TTC549 (cell line): ENCODE results near the gene DRAP1.

Experiments
- FAIRE-seq: peaks from 2 replicates; lab custom pipeline; 2012; peaks lifted over from hg19 to GRCh38; lab: Jason Lieb, UNC

The DRAP1 gene, protein sequence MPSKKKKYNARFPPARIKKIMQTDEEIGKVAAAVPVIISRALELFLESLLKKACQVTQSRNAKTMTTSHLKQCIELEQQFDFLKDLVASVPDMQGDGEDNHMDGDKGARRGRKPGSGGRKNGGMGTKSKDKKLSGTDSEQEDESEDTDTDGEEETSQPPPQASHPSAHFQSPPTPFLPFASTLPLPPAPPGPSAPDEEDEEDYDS

DNA sequence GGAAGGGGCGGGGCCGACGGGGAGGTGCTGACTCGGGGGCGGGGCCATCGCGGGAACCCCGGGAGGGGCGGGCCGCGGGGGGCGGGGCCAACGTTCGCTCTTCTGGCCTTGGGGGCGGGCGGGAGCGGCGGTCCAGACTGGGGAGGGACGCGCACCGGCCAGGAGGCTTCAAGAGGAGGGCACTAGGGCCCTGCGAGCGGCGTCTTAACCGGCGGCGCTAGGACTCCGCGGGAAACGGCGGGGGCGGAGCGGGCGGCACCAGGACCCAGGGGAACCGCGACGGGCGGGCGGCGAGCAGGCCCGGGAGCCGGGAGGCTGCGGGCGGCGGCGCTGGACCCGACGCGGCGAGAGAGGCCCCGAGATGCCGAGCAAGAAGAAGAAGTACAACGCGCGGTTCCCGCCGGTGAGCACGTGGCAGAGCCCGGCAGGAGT, at the start of gene DRAP1:
TSS of gene DRAP1 (plus strand) at position 286 of the 432 bp plus-strand sequence. CDS start at position 362, 76 bp downstream.
- no peak for FAIRE-seq

DNA sequence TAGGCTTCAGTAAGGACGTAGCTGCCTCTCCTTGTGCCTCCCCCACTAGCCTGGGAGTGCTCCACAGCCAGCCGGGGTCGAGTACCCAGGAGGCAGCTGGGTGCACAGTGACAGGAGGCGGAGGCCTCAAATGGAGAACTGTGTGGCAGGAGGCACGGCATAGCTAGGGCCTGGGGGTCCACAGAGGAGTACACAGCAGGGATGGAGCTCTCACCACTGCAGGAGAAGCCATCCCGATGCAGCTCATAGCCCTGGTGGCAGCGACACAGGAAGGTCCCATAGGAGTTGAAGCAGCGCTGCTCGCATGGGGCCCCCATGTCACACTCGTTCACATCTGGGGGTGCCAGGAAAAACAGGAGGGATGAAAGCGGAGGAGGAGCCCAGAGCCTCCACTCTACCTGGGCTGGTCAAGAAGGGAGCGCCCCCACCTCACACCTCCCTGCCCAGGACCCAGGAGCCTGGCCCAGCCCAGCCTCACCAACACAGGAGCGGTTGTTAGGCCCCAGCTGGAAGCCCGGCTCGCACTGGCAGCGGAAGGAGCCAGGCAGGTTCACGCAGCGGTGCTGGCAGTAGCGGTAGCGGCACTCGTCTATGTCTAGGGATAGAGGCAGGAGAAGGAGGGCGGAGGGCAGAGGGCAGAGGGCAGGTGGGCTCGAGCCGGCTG, 49.5 kb upstream of the DRAP1 start:
- FAIRE-seq, result no peak

DNA sequence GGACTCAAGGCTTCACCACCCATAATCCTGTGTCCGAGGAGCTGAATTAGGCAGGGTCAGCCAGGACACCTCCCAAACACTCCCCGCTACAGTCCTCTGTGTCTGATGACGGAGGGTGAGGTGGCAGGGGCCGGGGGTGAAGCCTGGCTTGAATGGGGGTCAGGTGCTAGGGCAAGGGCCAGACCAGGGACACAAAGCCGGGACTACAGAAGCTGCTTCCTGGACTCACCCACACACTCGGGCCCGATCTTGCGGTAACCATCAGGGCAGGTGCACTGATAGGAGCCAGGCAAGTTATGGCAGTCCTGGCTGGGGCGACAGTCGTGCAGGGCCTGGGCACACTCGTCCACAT, 48.9 kb upstream of the DRAP1 start:
- no peak for FAIRE-seq

DNA sequence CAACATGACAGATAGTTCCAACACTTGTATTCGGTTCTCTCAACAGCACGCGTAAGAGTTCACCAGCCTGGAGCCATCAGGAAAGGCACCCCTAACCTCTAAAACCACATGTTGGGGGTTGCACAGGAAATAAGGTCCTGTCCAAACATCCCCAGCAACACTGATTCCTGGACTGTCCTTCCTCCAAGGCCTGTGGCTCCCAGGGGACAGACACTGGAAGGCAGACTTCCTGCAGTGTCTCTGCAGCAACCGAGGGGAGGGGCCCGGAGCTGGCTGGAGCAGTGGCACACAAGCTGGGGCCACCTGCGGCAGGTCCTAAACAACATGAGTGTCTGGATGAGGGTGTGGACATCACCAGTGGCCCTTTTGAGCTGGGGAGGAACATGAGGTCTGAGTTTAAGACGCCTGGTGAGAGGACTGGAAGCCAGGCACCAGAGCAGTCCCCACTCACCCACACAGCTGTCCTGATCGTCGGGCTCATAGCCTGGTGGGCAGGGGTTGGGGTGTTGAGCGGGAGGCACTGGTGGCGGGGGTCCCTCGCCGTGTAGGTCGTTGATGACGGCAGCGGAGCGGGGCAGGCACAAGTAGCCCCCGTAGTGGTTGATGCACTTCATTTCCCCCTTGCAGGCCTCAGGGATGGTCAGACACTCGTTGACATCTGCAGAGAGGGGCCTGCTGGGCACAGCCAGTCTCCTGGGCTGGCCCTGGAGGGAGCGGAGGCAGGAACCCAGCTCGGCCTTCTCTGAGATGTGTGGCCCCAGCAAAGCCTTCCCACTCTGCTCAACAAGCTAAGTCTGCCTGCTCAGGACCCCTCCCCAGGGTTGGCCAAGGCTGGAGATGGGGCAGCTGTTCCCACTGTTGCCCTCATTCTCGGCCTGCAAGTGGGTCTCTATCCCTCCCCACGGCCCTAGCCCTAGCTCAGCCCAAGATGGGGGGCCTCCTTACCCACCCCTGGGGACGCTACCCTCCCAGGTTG, 48.2 kb upstream of the DRAP1 start:
- no peak for FAIRE-seq

DNA sequence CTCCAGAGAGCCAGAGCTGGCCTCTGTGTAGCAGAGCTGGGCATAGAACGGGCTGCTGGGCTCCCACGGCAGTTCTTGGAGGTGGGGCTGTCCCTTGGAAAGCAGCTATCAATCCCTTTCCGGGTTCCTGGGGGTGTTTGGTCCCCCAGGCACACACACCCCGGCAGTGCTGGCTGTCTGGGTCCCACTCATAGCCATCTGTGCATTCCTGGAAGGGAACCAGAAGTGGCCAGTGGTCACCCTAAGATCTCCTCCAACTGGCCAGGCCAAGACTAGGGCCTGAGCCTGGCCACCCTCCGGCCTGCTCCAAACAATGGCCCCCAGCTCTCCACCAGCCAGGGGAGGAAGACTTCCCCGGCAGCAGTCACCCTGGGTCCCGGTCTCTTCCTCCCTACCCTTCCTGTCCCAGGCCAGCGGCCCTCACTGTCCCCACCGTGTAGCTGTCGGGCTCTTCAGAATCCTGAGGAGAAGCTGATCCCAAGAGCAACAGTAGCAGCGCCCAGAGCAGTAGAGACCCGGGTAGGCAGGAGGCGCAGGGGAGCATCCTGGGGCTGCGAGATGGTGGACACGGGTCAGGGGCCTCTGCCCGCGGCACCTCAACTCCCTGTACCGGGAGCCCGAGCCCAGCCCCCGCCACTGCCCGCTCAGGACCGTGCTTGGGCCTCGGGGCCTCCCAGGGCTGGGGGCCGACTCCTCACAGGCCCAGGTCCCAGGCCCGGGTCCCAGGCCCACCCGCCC, 47.2 kb upstream of the DRAP1 start:
- FAIRE-seq, result no peak

DNA sequence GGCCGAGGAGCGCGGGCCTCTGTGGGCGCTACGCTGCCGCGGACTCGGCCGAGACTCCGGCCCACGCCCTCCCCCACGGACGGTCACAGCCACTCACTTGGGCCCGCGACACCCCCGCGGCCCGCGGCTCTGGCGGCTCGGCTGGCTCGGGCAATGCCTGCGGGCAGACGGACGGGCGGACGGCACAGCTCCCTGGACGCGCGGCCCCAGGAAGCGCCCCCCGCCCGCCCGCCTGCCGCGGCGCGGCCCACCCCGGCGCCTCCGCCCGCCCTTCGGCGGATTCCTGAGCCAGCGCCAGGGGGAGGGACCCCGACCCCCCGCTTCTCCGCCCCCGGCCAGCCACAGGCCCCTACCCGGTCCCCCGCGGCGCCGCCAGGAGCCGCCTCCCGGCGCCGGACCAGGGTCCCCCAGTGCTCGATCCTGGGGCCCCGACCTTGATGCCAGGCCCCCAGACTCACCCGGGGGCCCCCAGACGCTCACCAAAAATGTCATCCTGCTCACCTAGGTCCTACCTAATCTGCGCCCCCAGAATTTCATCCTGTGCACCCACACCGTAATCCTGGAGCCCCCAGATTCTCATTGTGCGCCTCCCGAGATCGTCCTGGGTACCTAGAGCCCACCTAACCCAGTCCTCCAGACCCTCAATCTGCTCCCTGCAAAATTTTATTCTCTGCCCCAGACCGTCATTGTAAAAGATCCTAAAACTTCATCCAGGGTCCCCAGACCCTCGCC, 46.5 kb upstream of the DRAP1 start, which contains the start of gene EFEMP2:
TSS of gene EFEMP2 (minus strand) at position 215 of the 732 bp plus-strand sequence. CDS start 446 bp downstream, outside the sequence.
- no peak for FAIRE-seq

DNA sequence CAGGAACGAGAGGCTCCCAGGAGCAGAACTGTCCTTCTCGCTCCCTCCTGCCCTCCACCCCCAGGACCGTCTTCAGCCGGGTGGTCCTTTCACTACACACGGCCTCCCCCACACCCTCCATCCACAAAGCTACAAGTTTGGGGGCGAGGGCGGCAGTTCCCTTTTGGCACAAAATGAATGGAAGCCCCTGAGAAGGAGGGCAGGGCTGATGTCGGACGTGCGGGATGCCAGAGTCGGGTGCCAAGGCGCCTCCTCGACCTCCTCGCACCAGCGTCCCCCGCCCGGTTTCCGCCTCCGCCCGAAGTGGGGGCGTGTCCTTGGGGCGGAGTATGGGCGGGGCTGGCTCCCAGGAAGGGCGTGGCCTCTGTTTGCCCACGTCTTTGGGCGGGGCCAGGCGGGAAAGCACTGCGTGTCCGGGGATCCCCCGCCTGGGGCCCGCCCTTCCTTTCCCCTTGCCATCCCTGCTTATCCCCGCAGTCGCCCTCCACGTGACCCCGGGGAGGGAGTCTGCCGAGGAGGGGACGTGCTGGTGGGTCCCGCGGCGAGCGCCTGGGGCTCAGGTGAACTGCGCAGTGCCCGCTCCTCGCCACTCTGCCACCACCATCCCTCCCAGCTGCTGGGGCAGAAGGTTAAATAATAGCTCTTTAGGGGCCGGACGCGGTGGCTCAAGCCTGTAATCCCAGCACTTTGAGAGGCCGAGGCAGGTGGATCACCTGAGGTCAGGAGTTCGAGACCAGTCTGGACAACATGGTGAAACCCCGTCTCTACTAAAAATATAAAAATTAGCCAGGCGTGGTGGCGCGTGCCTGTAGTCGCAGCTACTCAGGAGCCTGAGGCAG, 45.7 kb upstream of the DRAP1 start:
- FAIRE-seq, result peak; percentile 9

DNA sequence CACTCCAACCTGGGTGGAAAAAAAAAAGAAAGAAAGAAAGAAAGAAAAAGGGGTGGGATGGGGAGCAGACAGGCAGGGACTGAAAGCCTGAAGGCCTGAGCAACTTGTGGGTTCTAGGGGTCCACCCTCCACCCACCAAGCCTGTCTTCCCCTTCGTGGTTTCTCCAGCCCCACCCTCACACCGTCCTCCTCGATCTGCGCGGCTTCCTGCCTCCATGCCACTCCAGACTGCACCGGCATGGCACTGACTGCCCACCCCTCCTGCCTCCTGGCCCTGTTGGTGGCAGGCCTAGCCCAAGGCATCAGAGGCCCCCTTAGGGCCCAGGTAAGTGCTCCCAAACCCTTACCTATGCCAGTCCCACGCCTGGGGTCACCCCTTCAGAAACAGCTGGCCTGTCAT, 39.6 kb upstream of the DRAP1 start, which contains the start of gene CTSW:
TSS of gene CTSW (plus strand) at position 221 of the 400 bp plus-strand sequence. CDS start at position 239, 18 bp downstream.
- FAIRE-seq, result no peak

DNA sequence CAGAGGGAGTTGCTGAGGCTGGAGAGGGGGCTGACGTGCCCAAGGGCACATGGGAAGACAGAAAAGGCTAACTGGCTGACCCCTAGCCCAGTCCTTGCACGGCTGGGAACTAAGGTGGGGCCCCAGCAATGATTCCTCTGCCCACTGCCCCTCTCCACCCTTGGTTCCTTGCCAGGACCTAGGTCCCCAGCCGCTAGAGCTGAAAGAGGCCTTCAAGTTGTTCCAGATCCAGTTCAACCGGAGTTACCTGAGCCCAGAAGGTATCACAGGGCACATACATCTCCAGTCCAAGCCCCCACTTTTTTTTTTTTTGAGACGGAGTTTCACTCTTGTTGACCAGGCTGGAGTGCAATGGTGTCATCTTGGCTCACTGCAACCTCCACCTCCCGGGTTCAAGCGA, 39.2 kb upstream of the DRAP1 start:
- FAIRE-seq, result no peak

DNA sequence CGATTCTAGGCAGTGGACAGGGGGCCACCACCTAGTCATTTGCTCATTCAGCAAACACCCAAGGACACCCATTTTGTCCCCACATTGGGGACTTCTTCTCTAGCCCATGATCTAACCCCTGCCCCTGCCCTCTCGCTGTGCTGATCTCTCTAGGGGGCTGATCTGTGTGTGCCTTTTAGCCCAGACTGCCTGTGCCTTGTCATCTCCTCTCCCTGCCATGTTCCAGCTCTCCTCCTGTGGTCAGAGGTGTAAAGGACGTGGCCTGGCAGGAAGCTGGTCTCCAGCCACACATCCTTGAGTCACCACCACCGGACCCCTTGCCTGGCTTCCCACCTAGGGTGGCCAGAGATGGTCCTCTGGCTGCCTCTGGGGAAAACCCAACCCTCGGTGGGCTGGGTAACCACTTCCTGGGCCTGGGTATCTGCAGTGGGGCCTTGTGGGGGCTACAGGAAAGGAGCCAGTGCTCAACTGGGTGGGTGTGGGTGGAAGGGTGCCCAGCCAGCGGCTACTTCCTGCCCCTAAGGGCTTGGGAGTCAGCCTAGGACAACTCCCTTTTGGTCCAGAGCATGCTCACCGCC, 38.3 kb upstream of the DRAP1 start:
- no peak for FAIRE-seq

DNA sequence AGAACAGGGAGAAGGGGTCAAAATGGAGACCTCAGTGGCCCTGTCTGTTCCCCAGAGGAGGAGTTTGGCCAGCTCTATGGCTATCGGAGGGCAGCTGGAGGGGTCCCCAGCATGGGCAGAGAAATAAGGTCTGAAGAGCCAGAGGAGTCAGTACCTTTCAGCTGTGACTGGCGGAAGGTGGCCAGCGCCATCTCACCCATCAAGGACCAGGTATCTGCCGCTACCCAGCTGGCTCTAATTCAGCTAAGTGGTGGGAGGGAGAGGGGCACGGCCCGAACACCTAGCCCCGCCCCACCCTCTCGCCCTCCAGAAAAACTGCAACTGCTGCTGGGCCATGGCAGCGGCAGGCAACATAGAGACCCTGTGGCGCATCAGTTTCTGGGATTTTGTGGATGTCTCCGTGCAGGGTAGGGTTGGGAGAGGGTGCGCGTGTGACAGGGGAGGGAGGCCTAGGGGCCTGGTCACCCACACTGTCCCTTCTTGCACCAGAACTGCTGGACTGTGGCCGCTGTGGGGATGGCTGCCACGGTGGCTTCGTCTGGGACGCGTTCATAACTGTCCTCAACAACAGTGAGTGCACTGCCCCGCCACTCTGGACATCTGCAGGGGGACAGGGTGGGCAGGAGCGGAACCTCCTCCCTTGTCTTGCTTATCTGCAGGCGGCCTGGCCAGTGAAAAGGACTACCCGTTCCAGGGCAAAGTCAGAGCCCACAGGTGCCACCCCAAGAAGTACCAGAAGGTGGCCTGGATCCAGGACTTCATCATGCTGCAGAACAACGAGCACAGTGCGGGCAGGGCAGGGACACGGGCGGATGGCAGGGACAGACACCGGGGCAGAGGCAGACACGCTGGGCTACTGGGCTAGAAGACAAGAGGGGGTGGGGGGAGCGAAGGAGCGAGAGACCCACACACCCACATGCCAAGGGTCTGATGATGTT, 36.8 kb upstream of the DRAP1 start:
- FAIRE-seq, result no peak

DNA sequence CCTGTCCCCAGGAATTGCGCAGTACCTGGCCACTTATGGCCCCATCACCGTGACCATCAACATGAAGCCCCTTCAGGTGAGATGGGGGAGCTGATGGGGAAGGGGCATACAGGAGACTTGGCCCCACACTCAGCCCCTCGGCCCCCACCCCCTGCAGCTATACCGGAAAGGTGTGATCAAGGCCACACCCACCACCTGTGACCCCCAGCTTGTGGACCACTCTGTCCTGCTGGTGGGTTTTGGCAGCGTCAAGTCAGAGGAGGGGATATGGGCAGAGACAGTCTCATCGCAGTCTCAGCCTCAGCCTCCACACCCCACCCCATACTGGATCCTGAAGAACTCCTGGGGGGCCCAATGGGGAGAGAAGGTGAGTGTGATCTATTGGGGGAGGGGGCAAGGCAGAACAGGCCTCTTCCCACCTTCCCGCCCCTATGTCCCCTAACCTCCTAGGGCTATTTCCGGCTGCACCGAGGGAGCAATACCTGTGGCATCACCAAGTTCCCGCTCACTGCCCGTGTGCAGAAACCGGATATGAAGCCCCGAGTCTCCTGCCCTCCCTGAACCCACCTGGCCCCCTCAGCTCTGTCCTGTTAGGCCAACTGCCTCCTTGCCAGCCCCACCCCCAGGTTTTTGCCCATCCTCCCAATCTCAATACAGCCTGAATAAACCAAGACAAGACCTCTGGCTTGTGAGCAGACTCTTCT, 36.0 kb upstream of the DRAP1 start:
- FAIRE-seq, result no peak

DNA sequence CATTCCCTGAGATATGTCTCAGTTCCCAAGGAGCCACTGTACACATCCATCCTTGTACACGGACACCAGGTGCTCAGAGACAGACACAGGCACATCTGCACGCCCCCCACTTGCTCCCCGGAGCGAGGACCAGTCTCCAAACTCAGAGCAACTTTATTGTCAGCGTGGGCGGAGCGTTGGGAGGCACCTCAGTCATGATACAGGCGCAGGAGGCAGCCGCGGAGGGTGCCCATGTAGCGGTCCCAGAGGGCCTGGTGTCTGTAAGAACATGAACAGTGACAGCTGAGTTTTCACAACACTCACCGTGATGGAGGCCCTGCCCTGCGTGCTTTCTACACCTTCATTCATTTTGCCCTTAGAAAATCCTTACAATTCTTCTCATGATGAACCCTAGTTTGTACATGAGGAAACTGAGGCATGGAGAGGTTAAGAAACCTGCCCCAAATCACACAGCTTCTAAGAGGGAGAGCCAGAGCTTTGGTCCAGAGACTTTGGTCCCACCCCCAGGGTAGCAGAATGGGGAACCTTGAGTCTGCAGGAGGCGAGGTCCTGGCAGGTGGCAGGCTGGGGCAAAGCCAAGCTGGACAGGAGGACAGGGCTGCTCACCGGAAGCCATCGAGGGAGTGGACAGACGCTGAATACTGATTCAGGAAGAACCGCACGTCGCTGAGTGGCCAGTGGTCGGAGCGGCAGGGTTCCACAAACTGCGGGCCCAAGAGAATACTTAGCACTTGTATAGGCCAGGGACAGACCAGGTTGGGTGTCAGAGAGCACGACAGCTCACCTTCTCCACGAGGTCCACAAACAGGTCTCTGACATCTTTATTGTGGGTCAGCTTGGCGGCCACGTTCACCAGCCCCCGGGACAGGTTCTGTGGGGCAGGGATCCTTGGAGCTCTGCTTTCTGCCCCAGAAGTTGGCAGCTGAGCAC, 35.2 kb upstream of the DRAP1 start:
- no peak for FAIRE-seq

DNA sequence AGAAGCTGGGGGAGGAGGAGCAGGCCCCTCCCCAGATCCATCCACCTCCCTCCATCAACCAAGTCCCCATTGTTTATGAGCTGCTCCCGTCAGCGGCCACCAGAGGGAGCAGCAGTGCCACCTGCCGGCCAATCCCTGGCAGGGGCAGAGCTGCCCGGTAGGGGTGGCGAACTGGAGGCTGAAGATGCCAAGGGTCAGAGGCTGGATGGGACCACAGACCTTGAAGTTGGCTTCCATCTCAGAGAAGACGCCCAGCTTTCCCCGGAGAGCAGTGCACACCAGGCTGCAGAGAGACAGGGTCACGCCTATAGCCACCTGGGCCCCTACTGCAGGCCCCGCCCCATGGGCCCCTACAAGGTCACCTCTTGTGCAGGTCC, 34.5 kb upstream of the DRAP1 start:
- FAIRE-seq, result no peak

DNA sequence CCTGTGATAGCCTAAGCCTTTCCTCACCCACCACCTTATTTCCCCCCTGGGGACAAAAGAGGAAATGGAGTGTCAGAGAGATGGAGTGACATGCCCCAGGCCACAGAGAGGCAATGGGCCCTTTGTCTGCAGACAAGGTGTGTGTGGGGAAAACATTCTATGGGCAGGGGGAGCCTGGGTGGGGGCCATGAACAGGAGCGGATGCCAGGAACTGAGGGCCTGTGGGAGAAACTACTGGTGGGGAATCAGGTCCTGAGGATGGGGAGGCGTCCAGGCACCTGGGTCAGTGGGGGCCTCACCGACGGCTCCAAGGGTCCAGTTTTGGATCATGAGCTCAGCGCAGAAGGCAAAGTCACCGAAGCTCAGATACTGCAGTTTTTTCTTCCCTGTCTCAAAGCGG, 34.0 kb upstream of the DRAP1 start:
- FAIRE-seq, result no peak

DNA sequence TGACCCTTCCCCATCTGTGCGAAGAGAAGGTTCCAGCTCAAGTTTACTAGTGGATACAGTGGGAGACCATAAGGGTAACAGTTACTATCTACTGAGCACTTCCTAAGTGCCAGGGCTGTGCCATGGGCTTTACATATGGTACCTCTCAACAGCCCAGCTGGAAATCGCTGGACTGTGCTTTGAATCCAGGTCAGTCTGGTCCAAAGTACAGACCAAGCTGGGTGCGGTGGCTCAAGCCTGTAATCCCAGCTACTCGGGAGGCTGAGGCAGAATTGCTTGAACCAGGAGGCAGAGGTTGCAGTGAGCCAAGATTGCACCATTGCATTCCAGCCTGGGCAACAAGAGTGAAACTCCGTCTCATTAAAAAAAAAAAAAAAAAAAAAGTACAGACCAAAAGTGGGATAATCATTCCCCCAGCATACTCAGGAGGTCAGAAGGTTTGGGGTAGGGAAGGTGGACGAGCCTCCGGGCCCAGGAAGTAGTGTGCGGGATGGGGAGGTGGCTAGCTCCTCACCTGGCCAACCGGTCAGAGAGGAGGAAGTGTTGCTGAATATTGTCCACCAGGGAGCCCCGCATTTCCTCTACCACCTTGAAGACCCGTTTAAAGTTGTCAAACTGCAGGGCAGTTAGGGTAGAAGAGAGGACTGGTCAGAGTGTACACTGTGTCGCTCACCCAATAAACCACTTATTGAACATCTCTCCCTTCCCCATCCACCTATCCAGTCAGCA, 33.3 kb upstream of the DRAP1 start:
- FAIRE-seq, result no peak
